IPS-NIHi7 (cell line): ENCODE results near the gene SPATA31C2.
"Not testable (repeated sequence)": the region's sequence is repeated elsewhere in the genome, so short reads cannot be mapped to it uniquely, and the experiment has no call there.

Experiments used
- DNase-seq: peaks from one replicate; pipeline ENCODE4 v3.0.0; 2012; ENCODE audit warnings: mixed read lengths; ENCODE audit errors: extremely low spot score

Gene SPATA31C2

DNA sequence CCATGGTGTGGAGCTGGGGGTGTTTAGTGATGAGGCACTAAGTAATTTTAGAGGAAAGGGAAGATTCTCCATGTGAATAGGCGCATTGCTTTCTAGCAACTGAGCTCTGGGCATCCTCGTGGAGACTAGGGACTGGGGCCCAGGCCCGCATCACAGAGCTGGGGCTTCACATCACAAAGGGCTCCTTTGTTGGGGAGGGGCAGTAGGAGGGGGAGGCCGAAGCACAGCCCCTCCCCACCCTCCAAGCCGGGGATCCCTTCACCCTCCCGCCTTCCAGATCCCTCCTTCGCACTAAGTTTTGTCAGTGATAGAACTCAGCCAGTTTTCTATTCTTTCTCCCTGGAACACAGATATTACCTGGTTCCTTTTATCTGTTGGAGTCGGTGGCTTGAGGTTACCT, at the start of gene SPATA31C2:
Gene SPATA31C2, minus strand, starts transcription at position 101 of the 400 bp plus-strand sequence. Its CDS starts 29 bp downstream, at position 72.
- DNase-seq, result not testable (repeated sequence)

- no peak for DNase-seq
These were observed 49.4 kb upstream of the SPATA31C2 start for GRCh38 chr9:88187631-88188030.

GRCh38 chr9:88186495-88187110, 48.3 kb upstream of the SPATA31C2 start:
- DNase-seq, result no peak

DNA sequence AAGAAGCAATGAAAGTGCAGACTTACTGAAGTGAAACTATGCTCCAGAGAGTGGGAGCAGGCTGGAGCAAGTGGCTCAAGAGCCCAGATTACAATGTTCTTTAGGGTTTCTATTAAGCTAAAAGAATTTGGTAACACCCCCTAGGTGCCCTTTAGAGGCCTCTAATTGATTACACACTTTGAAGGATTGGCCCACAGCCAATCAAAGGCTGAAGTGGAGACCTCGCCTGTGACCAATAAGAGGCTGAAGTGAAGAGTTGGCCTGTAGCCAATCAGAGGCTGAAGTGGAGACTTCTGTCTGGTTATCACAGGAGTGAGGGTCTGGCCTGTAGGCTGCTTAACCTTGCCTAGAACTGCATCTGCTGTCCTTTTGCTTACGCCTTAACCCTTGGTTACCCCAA, 46.7 kb upstream of the SPATA31C2 start:
- no peak for DNase-seq

- no peak for DNase-seq
These were observed 45.7 kb upstream of the SPATA31C2 start for GRCh38 chr9:88183798-88184495.

GRCh38 chr9:88182501-88182900, 44.2 kb upstream of the SPATA31C2 start:
- DNase-seq, result no peak

- no peak for DNase-seq
These were observed 41.9 kb upstream of the SPATA31C2 start for GRCh38 chr9:88180081-88180765.

DNA sequence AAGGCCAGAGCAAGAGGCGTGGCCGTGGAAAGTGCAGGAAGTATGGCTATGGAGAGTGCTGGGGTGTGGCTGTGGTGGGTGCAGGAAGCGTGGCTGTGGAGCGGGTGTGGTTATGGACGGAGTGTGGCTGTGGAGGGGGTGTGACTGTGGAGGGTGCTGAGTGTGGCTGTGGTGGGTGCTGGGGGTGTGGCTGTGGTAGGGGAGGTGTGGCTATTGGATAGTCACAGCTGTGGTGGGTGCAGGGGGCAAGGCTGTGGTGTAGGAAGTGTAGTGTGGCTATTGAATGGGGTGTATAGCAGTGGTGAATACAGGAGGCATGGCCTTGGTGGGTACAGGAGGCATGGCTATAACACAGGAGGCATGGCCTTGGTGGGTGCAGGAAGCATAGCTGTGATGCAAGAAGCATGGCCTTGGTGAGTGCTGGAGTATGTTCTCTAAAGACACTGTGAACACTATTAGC, 40.8 kb upstream of the SPATA31C2 start:
- no peak for DNase-seq

DNA sequence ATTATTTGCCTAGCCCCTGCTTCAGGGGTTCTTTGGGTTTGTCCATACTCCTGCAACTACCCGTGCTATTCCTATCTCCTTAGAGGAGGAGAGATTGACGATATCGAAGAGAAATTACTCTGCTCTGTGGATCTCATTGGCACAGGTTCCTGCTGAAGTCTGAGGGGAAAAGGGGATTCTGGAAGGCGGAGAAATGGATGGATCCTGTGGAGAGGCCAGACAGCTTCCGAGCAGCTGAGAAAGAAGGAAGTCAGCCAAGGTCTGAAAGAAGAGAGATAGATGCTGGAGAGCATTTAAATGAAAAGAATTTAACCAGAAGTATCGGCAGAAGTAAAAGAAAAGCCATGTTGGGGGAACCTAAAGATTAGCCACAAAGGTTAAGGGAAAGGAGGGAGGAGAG, 40.4 kb upstream of the SPATA31C2 start:
- no peak for DNase-seq

- DNase-seq, result no peak
These were observed 39.1 kb upstream of the SPATA31C2 start for GRCh38 chr9:88177371-88177770.

- DNase-seq, result no peak
These were observed 36.0 kb upstream of the SPATA31C2 start for GRCh38 chr9:88174324-88174723.

DNA sequence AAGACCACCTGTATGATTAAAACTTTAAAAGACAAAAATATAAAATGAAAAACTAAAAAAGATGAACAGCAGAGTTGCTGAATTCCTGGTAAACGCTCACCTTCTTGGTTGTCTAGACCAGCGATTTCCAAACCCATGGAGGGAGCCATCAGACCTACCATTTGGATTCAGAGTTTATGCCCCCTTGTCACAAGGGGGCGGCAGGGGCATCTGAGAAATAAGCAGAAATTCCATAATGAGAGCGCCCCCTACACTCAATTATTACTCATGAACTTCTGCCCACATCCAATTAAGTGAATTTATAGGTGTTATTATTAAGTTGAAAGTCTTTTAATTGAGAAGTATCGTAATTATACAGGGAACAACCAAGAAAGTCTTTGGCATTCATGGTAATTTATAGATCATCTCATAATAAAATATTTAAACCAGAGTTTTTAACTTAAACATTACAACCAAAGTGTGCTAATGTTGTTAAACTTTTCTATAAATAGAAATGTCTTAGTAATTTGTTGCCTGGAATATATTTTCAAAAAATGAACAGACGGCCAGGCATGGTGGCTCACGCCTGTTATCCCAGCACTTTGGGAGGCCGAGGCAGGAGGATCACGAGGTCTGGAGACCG, 35.2 kb upstream of the SPATA31C2 start:
- DNase-seq, result peak; percentile 73

DNA sequence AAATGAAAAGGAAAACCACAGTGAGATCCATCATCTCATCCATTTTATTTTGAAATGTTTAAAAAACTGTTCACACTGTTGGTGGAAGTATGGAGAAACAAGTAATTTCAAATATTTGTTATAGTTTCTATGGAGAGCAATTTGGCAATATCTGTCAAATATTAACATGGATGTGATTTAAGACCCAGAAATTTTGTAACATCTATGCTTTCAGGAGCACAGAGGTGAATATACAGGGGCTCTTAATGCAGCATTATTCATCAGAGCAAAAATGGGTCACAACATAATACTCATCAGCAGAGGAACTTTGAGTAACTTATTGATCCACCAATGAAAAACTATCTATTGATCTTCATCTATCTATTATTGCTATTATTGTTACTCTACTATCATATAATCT, 31.4 kb upstream of the SPATA31C2 start:
- no peak for DNase-seq

- no peak for DNase-seq
These were observed 30.3 kb upstream of the SPATA31C2 start for GRCh38 chr9:88168564-88168963.

GRCh38 chr9:88166660-88167059, 28.4 kb upstream of the SPATA31C2 start:
- DNase-seq, result no peak

DNA sequence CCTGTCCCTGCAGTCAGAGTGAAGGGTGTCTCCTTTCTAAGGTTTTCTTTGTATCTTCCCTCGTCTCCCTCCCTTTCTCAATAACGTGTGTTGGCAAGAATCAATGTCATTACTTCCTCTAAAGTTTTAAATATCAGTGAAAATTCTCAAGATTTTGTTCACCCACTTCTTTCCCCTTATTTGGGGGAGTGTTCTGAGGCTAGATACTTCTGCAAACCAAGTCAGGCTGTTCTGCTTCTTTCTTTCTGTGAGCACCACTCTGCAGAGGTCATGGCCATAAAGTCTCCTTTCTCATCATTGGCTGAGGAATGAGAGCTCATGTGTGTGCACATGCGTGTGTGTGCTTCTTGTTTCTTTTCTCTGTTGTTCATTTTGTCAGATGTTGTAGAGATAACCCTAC, 26.6 kb upstream of the SPATA31C2 start:
- no peak for DNase-seq

DNA sequence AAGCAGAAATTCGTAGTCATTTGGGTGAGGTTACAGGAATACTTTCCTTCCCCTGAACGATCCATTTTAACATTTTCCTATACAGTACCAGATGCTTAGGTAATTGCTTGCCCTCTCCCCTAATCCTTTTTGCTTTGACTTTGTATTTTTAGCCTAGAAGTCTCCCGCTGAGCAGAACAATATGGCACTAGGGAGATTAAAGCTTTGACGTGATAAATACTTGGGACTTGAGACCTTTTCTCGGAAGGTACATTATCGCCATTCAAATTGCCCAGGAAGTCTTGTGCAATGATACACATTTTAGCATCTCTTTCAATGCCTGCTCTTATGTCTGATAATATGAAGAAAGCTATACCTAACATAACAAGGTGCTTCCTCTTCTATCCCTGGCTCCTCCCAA, 22.9 kb upstream of the SPATA31C2 start:
- DNase-seq, result no peak

DNA sequence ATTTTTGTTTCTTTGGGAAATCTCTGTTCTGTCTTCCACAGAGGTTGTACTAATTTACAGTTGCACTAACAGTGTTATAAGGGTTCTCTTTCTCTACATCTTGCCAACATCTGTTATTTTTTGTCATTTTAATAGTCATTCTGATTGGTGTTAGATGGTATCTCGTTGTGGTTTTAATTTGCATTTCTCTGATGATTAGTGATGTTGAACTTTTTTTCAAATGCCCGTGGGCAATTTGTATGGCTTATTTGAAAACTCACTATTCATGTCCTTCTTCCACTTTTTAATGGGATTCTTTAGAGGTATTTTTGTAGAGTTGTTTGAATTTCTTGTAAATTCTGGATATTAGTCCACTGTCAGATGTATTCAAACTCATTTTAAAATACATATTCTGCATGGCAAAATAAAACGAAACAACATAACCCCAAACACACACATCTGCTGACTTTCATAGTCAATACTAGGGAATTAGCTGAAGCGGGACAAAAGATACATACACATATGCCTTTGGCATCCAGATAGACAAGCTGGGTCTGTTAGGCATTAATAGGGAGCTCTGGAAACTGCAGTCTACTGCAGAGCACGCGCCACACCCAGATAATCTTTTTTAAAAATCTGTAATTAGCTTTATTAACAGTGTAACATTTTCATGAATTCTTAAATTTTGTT, 5.8 kb upstream of the SPATA31C2 start:
- DNase-seq, result no peak

DNA sequence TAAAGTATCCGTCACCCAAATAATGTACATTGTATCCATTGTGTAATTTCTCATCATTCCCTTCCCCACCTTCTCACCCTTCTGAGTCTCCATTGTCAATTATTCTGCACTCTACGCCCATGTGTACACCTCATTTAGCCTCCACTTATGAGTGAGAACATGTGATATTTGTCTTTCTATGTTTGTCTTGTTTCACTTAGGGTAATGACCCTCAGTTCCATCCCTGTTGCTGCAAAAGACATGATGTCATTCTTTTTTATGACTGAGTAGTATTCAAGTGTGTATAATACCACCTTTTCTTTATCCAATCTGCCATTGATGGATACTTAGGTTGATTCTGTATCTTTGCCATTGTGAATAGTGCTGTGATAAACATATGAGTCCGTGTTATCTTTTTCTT, 4.9 kb upstream of the SPATA31C2 start:
- DNase-seq, result no peak

GRCh38 chr9:88133552-88133951, 4.7 kb downstream of the SPATA31C2 start:
- not testable (repeated sequence) for DNase-seq

- DNase-seq, result not testable (repeated sequence)
These were observed 8.7 kb downstream of the SPATA31C2 start for GRCh38 chr9:88129556-88129955.
